Measurements from ENCODE around the gene NTN1. TPM values are rescaled to one million over a fixed set of nuclear protein-coding genes. Genes with fewer than 3 reads are reported as not detected.

The NTN1 gene
- total RNA-seq, 4 donors from 2014 or later: 3.3 to 19.2 (median 10.4) TPM

GRCh38 chr17:9028202-9028987, 7.1 kb downstream of the NTN1 start:
- TF ChIP-seq CTCF (IDR thresholded peaks at IDR 0.05) (no peak), POLR2A (IDR thresholded peaks at IDR 0.05) (no peak)
- no peaks in the 10 kb centered on the region for H3K9me3 ChIP-seq
- peaks cover 0 to 3% of the 10 kb centered on the region in 2 donors for H3K4me1 ChIP-seq
- intact Hi-C loops (cut with DNase I; ENCODE audit: low total_unique reads): no loop called here
- no peak for DNase-seq
- no peak overlapping the region for H3K4me3 ChIP-seq
- no peaks in the 10 kb centered on the region for H3K27me3 ChIP-seq
- no peaks in the 10 kb centered on the region for H3K36me3 ChIP-seq
- no peak overlapping the region for H3K27ac ChIP-seq

GRCh38 chr17:9028988-9029570, 7.8 kb downstream of the NTN1 start:
- no peak for TF ChIP-seq POLR2A (IDR thresholded peaks at IDR 0.05)
- no peak for TF ChIP-seq CTCF (IDR thresholded peaks at IDR 0.05)
- Histone ChIP-seq H3K4me3 (no peak overlapping the region), H3K9me3 (no peaks in the 10 kb centered on the region), H3K27me3 (no peaks in the 10 kb centered on the region), H3K36me3 (no peaks in the 10 kb centered on the region), H3K27ac (no peak overlapping the region), H3K4me1 (no peaks in the 10 kb centered on the region)
- DNase-seq: no peak
- intact Hi-C loops (cut with DNase I; ENCODE audit: low total_unique reads): no loop called here

GRCh38 chr17:9032151-9032550, 10.8 kb downstream of the NTN1 start:
- Histone ChIP-seq H3K27me3 (no peaks in the 10 kb centered on the region), H3K36me3 (no peaks in the 10 kb centered on the region), H3K9me3 (no peaks in the 10 kb centered on the region), H3K27ac (no peak overlapping the region), H3K4me1 (no peaks in the 10 kb centered on the region), H3K4me3 (no peak overlapping the region)
- no peak for DNase-seq
- TF ChIP-seq POLR2A (IDR thresholded peaks at IDR 0.05) (no peak), CTCF (IDR thresholded peaks at IDR 0.05) (no peak)
- intact Hi-C loops (cut with DNase I; ENCODE audit: low total_unique reads): no loop called here

- DNase-seq: no peak
- Histone ChIP-seq H3K27ac (no peak overlapping the region), H3K27me3 (no peaks in the 10 kb centered on the region), H3K4me1 (no peaks in the 10 kb centered on the region), H3K9me3 (no peaks in the 10 kb centered on the region), H3K36me3 (no peaks in the 10 kb centered on the region), H3K4me3 (no peak overlapping the region)
- TF ChIP-seq POLR2A (IDR thresholded peaks at IDR 0.05) (no peak), CTCF (IDR thresholded peaks at IDR 0.05) (no peak)
- intact Hi-C loops (cut with DNase I; ENCODE audit: low total_unique reads): no loop called here
Measured at GRCh38 chr17:9032583-9032982, 11.3 kb downstream of the NTN1 start.

- Histone ChIP-seq H3K9me3 (no peaks in the 10 kb centered on the region), H3K27ac (no peak overlapping the region), H3K4me1 (no peaks in the 10 kb centered on the region), H3K36me3 (no peaks in the 10 kb centered on the region), H3K27me3 (no peaks in the 10 kb centered on the region), H3K4me3 (no peak overlapping the region)
- TF ChIP-seq POLR2A (IDR thresholded peaks at IDR 0.05) (no peak), CTCF (IDR thresholded peaks at IDR 0.05) (no peak)
- intact Hi-C loops (cut with DNase I; ENCODE audit: low total_unique reads): no loop called here
- no peak for DNase-seq
Measured at GRCh38 chr17:9035249-9035648, 13.9 kb downstream of the NTN1 start.

Measured in uterus (tissue), 4 donors.